ENCODE results near the gene CBX8. TPM values are rescaled to one million over a fixed set of nuclear protein-coding genes. Genes with fewer than 3 reads are reported as not detected.

CBX8 gene
- total and polyA plus RNA-seq, 2 of the 13 experiments (the other 11 are each of a cell fraction or from before 2014, with no cell fraction given): 0.34 to 12.6 TPM

GRCh38 chr17:79832218-79833109, 35.6 kb upstream of the CBX8 start (continued):
- TF ChIP-seq ZBTB46 (CRISPR knock-in tag; IDR thresholded peaks at IDR 0.05; ENCODE audit: borderline replicate concordance) (no peak), HNRNPK (IDR thresholded peaks at IDR 0.05; ENCODE audit: low read depth, low read length, poor library complexity, severe bottlenecking) (peak; percentile 89), ZNF704 (CRISPR knock-in tag; IDR thresholded peaks at IDR 0.05; ENCODE audit: borderline replicate concordance) (peak; percentile 76; the same call in 1 of the 2 replicates), NONO (IDR thresholded peaks at IDR 0.05) (no peak), NONO (CRISPR knock-in tag; conservative IDR thresholded peaks at IDR 0.05) (0 out of 2 replicates have a peak, but pooled peaks have one; percentile 22), KDM5B (CRISPR knock-in tag; IDR thresholded peaks at IDR 0.05; ENCODE audit: borderline replicate concordance) (peak; percentile 76), FIP1L1 (IDR thresholded peaks at IDR 0.05; ENCODE audit: borderline replicate concordance, insufficient read depth, low read depth, low read length) (no peak), SCMH1 (CRISPR knock-in tag; IDR thresholded peaks at IDR 0.05; ENCODE audit: borderline replicate concordance) (no peak), ZNF691 (CRISPR knock-in tag; IDR thresholded peaks at IDR 0.05; ENCODE audit: borderline replicate concordance, low read depth) (no peak), SNAPC4 (CRISPR knock-in tag; IDR thresholded peaks at IDR 0.05) (0 out of 2 replicates have a peak, but pooled peaks have one; percentile 37), ZNF34 (CRISPR knock-in tag; IDR thresholded peaks at IDR 0.05; ENCODE audit: borderline replicate concordance) (no peak; the same call in 1 of the 2 replicates), ZNF44 (CRISPR knock-in tag; IDR thresholded peaks at IDR 0.05) (no peak), ZNF18 (CRISPR knock-in tag; IDR thresholded peaks at IDR 0.05; ENCODE audit: insufficient replicate concordance) (peak; percentile 89), ZMYM4 (CRISPR knock-in tag; IDR thresholded peaks at IDR 0.05) (peak; percentile 13; the same call in 1 of the 2 replicates), RFXAP (CRISPR knock-in tag; IDR thresholded peaks at IDR 0.05; ENCODE audit: borderline replicate concordance) (0 out of 2 replicates have a peak, but pooled peaks have one; percentile 41), ZNF709 (CRISPR knock-in tag; IDR thresholded peaks at IDR 0.05) (no peak; the same call in 1 of the 2 replicates)

Measured in HepG2 (cell line).